K562 (cell line): ENCODE measurements around the gene CACNA1I.

Source experiments
- CEBPZ ChIP-seq: fragments of 150-350 bp; IDR thresholded peaks from 2 replicates; pipeline ENCODE4 v1.6.1; 2014; ENCODE audit warnings: low read depth, mild to moderate bottlenecking, low read length, borderline replicate concordance
- KDM4B ChIP-seq, 2 experiments: fragments of 450-650 bp in 1 of 2; sonication (generic) in 1 of 2; IDR thresholded peaks; 2 replicates each; pipeline ENCODE4 v1.6.1; 2016 to 2017; ENCODE audit warnings: borderline replicate concordance in 2 of 2, antibody characterized with exemption in 1 of 2, low read depth in 1 of 2, mild to moderate bottlenecking in 1 of 2

- TF ChIP-seq KDM4B (IDR thresholded peaks at IDR 0.05; ENCODE audit: borderline replicate concordance in 2 of 2, low read depth in 1 of 2) (no peak), CEBPZ (no peak)
Observed at GRCh38 chr22:39589875-39590274, 19.3 kb downstream of the CACNA1I start.
